HG03460 (cell line): ENCODE measurements around the gene CDH4.

Source experiments
- ATAC-seq: cut with Tn5 transposase; IDR thresholded peaks from one replicate; pipeline ENCODE4 v1.9.1; 2021; ENCODE audit not compliant: unreplicated experiment

Gene CDH4

DNA sequence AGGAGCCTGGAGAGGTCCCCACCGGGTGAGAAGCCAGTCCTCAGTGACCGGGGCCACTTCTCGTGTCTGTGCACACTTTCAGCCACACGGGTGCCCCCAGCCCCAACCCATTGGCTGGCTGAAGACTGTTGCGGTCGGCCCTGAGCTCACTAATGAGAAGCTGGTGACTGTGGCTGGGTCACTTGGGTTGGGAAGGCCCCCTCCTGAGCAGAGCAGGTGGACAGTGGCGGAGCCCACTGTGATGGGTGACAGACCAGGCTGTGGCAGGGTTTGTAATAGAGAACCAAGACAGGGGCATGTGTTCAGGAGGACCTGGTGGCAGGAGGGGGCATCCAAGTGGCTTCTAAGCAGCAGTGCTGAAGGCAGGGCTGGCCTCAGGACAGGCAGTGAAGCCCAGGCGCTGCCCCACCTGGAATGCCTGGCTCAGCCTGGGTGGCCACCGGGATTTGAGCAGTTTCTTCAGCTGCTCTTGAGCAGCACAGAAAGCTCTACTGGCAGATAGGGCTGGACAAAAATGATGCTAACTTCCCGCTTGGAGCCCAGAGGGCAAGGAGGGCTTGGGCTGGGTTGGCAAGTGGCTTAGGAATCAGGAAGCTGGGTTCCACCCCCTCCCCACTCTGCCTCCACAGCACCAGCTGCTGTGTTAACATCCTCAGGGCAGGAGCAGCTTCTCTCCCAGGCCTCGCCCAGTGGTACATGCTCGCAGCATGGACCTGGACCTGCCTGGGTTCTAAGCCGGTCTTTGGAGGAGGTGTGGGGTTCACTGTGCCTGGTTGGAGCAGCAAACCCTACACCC is 256.4 kb downstream of the CDH4 start:
- ATAC-seq: no peak

DNA sequence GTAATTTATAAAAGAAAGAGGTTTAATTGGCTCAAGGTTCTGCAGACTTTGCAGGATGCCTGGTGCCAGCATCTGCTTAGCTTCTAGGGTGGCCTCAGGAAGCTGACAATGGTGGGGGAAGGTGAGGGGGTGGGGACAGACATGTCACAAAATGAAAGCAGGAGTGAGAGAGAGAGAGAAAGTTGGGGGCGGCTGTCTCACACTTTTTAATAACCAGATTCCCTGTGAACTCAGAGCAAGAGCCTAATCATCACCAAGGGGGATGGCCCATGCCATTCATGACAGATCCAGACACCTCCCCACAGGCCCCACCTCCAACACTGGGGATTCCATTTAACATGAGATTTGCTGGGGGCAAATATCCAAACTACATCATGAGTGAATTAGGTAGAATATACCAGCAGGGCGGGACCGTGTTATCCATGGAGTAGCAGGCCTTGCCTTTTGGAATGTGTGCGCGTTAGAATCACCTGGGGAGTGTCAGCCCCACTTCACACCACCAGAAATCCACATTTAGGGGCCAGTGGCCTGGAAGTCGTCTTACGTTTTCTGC is 258.8 kb downstream of the CDH4 start:
- ATAC-seq: no peak

DNA sequence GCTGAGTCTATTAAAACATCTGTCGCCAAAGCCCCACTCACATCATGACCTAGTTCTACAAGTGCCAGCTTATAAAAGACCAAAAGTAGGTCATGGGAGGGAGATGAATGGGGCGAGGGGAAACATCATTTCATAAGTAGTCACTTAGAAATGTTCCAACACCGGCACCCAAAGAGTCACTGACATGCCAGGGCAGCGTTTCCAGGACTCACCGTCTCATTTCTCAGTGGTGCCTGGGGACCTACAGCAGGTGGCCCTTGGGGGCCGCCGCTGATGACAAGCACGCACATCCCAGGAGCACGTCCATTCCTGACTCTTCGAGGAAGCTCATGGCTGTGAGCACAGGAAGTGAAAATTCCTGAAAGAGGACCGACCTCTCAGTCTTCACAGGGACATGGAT is 260.4 kb downstream of the CDH4 start:
- no peak for ATAC-seq

DNA sequence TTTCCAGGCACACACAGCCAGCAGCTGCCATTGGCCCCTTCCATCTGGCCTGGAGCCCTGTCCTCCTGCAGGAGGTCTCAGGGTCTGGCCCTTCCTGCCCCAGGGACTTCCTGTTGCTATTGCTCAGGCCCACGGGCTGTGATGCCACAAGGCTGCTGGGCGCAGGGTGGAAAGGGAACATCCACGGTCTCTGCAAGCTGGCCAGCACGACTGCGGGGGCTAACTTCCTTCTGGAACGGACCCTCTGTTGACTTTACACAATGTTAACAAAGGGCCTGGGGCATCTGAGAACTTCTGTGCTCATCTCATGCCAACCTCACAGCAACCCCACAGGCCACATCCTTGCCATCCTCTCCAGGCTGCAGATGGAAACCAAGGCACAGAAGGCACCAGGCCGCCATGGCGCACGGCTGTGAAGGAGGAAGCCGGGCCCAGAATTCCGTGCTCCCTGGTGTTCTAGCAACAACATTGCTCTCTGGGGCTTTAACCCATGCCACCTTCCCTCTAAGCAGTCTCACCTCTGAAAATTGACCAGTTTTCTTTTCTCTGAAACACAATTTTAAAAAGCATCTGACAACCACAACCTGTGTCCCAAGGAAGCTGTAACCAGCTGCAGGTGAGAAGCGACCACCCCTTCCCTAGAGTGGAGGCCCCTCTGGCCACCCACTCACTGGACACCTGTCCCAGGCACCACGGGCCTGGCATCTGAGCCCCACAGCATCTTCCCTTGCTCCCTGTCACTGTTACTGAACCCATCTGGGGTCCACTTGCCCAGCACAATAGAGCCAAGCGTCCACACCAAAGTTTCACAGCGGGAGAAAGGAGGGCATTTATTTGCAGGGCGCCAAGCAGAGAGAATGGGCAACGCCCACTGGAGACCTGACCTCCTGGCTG is 261.3 kb downstream of the CDH4 start:
- no peak for ATAC-seq

DNA sequence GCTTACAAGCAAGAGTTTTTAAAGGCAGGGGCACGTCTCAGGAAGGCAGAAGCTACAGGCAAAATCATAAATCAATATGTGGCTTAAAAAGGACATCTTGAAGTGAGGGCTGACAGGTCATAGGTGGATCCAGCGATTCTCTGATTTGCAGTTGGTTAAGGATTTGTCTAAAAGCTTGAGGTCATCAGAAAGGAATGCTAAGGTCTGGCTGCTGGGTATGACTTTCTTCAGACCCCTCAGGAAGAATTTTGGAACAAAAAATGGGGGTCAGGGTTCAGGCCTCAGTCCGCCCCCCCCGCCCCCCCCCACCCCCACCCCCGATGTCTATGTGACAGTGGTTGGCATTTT is 261.9 kb downstream of the CDH4 start:
- no peak for ATAC-seq

DNA sequence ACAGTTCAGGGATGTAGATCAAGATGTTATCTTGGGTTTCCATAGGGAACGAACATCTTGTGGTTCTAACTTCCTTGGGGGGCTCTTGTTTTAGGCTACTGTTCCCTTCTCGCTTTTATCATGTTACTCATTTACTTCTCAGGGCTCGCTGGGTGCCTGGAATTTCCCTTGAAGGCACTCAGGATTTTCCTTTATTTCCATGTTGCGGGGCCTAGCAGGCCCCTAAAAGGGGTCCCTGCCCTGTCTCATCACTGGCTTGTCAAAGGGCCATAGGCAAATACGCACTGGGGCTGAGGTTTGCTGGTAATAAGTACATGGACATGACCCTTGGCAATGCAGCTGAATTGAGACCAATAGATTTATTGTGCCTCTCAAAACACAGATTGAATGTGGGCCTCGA is 262.3 kb downstream of the CDH4 start:
- no peak for ATAC-seq

DNA sequence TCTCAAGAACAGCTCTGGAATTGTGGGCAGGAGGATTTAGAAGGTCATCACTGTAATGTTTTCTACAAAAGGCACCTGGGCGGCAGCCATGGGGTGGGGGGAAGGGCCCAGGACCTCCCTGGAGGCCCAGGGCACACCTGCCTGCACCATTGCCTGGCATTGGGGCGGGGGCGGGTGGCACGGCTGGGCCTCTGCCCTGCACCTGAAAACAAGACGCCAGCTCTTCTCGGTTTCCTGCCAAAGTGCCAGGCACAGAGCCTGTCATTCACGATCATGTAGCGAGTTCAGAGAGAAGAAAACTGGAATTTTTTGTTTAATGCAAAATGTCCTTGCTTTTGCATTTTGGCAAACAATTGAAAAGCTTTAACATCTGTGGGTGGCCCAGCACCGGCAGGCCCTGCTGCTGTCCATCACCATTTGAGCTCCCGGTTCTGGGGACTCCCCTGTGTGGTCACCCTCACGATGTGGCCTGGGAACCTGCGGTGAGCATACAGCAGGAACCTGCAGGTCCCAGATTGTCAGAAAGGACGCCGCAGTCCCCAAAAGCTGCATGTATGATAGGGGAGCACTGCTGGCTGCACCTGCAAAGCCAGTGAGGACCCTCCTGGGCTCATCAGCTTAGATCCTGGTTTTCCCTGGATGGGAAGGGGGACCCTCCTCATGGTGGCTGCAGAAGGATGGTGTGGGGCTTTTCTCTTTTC is 262.9 kb downstream of the CDH4 start:
- ATAC-seq: no peak

DNA sequence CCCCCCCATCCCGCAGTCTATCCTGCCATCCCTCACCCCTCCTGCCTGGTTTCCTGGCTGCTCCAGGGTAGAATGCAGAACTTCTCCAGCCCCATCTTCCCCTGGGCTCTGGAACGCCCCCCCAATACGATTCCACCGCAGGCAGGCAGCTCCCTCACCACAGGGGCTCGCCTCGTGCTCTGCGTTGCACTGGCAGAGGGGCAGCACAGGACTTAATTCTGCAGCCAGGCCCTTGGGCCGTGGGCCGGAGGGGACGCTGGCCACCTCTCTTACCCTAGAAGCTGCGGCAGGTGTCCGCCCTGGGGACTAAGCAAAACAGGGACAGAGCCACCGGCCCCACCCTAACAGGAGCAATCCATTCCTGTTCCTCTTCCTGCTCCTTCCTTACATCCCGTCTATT is 263.9 kb downstream of the CDH4 start:
- ATAC-seq: no peak

DNA sequence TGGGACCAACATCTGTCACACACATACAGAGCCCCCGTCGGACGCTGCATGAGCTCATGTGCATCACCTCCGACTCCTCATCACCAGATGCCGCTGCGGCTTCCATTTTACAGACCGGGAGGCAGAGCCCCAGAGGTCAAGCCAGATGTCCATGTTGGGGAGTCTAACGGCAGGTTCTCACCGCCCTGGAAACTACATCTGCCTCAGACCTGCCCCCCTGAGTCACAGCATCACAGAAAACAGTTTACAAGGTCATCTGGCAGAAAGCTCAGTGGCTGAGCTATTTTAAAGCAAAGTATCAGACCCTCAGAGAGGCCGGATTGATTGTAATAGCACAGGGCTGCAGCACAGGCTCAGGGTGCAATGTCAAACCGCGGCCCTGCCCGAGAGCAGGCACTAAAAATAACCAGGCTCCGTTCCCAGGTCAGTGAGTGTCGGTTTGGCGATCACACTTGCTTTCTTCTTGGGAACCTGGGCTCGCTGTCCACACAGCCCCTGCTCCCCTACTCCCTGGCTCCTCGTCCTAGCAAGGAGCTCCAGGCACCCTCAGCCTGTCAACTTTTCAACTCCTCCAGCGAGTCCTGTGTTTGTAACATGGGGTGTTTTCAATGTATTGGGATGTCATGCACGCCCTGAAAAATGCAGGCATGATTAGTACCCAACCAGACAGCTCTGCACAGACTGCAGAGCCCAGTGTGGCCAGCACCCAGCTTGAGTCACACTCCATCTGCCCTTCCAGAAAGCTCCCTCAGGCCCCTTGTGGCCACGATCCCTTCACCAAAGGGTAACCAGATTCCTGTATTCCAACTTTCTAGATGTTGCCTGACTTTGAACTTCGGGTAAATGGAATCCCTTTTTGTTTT is 264.5 kb downstream of the CDH4 start:
- no peak for ATAC-seq

DNA sequence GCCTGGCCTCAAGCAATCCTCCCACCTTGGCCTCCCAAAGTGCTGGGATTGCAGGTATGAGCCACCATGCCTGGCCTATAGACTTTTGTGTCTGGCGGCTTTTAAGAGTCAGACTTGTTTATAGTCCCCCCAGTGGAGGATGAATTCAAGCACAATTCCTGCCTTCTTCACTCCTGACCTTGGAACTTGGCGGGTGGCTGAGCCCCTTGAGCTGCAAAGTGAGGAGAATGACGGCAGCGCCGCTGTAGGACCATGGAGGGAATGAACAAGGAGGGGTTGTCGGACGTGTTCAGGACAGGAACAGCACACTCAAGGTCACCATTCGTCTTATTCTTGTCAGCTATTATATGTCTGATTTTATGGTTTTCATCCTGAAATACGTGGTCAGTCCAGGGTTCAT is 265.4 kb downstream of the CDH4 start:
- ATAC-seq: no peak

DNA sequence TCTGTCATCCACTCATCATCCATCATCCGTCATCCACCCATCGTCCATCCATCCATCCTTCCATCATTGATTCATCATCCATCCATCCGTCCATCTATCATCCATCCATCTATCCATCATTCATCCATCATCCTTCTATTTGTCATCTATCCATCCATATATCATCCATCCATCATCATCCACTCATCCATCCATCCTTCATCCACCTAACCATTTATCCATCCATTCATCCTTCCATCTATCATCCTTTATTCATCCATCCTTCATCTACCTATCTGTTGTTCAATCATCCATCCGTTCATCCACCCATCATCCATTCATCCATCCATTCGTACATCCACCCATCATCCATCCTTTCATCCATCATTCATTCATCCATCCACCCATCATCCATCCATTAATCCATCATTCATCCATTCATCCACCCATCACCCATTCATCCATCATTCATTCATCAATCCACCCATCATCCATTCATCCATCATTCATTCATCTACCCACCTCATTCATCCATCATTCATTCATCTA is 266.4 kb downstream of the CDH4 start:
- ATAC-seq: no peak

DNA sequence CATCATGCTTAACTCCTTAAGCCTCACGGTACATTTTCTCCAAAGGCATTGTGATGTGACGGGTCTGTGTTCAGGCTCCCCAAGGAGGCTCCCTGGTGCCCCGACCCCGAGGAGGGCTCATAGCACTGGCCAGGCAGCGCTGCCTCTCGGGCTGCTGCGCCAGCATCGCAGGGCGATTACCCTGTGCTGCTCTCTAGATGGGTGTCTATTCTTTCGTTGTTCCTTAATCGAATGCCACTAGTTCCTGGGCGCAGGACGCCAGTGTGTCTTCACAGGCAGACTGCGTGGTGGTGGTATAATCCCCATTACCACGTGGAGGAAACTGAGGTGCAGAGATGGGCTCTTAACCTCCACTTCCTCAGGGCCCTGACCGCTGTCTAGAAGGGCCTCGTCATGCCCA is 267.4 kb downstream of the CDH4 start:
- no peak for ATAC-seq

DNA sequence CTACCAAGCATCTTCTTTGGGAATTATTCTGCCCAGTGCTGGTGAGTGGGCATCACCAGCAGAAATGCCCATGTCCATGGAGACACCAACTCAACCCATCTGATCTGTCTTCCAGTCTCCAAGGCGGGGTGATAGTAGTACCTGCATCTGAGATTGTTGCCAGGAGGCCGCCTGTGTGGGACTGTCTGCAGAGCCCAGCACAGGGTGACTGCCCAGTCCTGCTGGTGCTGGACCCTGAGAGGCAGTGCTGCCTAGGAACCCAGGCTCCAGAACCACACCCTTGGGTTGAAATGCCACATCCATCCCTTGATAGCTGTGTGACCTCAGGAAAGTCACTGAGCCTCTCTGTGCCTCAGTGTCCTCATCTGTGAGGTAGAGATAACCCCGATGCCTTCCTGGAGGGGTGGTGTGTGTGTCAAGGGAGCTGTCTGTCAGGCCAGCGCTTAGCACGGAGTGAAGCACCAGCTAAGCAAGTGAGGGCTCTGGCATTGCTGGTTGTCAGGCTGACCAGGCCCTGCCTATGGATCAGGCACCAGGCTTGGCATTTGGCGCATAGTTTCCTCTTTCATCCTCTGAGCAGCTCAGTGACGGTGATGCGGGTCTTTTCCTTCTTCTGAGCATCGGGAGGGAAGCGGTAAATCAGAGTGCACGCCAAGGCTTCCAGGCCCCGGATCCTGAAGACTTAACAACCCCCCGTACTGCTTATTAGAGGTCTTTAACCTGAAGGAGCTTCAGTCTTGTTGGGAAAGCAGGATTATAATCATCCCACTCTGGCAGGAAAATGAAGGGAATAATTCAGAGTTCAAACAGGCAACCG is 268.2 kb downstream of the CDH4 start:
- ATAC-seq: no peak

DNA sequence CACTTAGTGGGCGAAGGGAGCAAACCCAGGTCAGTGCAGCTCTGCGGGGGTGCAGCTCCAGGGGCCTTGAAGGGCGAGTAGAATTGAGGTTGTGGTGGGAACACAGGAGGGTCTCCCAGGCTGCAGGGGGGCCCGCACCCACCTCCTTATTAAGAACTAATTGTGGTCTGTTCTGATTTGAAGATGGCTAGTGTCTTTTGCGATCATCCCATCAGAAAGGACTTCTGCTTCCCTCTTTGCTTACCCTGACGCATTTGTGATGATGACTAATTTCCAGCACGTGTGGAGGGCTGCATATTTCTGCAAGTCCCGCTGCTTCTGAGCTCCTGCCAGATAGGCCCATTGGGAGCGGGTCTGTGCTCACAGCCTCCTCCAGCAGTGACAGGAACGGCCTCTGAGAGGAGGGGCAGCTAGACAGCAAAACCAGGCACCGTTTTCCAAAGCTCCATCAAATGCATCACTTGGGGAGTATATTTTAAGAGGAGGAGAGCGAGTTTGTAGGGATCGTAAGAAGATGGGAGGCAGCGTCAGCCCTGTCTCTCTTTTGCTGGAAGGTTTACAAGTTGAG is 268.9 kb downstream of the CDH4 start:
- ATAC-seq: no peak

DNA sequence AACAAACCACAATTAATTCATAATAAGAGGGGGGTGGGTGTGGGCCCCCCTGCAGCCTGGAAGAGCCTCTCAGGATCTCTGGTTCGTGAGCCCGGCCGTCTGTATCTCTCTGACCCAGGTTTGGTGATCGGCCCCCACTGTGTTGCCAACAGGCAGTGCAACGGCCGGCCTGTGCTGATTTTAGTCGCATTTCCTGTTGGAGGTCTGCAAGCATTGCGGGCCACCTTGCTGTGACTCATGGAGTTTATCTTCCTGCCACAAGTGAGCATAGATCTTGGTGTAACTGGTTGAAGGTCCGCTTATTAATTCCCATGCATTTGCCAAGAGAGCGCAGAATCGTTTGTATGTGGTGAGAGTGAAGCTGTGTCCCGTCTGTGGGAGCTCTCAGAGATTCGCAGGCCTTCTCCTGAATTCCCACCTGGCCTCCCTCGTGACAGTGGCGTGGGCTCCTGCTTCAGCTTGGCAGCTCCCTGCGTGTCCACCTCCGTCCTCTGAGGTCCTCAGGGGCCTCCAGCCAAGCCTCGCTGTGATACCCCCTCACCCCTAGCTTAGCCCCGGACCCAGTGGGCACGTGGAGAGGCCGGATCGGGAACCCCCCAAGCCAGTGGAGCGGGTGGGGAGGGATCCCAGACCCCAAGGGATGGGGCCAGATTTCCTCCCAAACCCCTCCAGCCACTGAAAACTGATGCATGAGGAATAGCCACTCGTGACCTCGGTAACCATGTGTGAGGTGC is 269.8 kb downstream of the CDH4 start:
- ATAC-seq: no peak

DNA sequence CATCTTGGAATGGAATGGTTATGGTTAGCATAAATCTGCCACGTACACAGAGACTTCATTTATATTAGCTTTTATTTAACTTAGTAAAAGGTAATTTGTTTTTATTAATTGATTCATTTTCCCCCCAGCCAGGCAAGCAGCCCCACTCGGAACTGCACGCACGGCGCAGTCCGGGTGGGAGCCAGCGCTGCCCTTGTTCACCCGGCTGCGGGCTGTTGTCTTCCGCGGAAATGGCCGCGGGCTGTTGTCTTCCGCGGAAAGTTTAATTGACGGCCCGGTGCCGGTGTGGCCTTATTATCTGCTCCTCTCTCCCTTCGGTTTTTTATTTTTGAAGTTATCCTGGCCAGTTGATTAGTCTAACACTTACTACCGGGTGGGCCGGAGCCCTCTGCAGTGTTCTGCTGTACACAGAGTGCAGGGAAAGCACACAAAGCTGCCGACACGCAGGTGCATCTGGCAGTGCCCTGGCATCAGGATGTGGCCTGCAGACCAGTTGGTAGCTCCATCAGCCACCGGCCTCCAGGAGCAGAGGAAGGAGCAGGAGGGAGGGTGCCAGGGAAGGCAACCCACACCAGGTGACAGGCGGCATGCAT is 270.5 kb downstream of the CDH4 start:
- no peak for ATAC-seq

DNA sequence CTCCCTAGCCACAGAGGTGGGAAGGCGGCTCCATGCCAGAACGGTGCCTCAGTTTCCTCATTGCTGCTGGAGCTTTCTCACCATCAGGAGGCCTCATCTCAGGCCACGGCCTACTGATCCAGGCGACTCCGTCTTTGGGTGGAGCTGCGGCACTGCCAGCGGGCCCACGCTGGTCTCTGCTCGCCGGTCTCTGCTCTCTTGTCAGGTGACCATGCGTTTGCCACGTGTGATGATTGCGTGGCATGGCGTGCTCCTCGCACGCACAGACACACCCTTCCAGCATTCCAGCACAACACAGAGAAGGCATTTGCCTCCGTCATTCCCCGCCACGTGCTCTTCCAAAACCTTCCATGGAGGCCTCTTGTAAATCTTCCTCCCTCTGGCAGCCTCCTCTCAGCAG is 271.1 kb downstream of the CDH4 start:
- no peak for ATAC-seq
